Choroid plexus epithelial cell (primary cell): ENCODE data around the gene TGFB1.
A peak's percentile ranks its signal among the peaks of the same experiment; 100 is the strongest.
"Not testable (repeated sequence)": the region's sequence is repeated elsewhere in the genome, so short reads cannot be mapped to it uniquely, and the experiment has no call there.

Experiments used
- DNase-seq: peaks from one replicate; pipeline ENCODE4 v3.0.0-alpha.2; 2010; ENCODE audit warnings: low read depth
- H3K4me3 ChIP-seq: 2 replicates; pipeline ENCODE4 v1.5.1; 2011; ENCODE audit warnings: low read depth, mild to moderate bottlenecking, control low read depth, low read length, moderate library complexity
- TF ChIP-seq, protein P1 (sequence below): conservative IDR thresholded peaks from 2 replicates; pipeline ENCODE4 v1.5.1; 2011; ENCODE audit warnings: low read depth, mild to moderate bottlenecking, control low read depth, inconsistent platforms, low read length, moderate library complexity

Gene TGFB1

DNA sequence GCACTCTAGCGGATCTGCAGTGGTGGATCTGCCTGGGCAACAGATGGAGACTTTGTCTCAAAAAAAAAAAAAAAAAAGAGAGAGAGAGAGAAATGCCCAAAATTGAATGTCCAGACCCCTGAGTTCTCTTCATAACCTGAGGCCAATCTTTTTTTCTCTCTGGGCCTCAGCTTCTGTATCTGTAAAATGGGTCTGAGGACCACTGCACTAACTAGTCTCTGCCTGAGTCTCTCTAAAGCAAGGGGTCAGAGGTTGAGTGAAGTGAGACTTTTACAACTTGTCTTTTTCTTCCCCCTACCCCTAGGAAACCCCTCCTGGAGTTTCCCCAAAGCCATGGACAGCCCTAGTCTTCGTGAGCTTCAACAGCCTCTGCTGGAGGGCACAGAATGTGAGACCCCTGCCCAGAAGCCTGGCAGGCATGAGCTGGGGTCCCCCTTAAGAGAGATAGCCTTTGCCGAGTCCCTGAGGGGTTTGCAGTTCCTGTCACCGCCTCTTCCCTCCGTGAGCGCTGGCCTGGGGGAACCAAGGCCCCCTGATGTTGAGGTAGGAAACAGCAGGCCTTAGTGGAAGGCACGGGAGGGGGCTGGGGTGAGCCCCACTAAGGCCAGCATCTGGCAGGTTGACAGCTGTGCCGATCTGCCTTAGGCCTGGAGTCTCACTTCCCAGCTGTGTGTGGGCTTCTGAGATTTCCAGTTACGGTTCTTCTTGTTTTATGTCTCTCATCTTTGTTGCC lies 24.4 kb upstream of the TGFB1 start:
- no peak for DNase-seq
- no peak overlapping the region for H3K4me3 ChIP-seq
- TF ChIP-seq, protein P1, sequence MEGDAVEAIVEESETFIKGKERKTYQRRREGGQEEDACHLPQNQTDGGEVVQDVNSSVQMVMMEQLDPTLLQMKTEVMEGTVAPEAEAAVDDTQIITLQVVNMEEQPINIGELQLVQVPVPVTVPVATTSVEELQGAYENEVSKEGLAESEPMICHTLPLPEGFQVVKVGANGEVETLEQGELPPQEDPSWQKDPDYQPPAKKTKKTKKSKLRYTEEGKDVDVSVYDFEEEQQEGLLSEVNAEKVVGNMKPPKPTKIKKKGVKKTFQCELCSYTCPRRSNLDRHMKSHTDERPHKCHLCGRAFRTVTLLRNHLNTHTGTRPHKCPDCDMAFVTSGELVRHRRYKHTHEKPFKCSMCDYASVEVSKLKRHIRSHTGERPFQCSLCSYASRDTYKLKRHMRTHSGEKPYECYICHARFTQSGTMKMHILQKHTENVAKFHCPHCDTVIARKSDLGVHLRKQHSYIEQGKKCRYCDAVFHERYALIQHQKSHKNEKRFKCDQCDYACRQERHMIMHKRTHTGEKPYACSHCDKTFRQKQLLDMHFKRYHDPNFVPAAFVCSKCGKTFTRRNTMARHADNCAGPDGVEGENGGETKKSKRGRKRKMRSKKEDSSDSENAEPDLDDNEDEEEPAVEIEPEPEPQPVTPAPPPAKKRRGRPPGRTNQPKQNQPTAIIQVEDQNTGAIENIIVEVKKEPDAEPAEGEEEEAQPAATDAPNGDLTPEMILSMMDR, result peak; percentile 28

DNA sequence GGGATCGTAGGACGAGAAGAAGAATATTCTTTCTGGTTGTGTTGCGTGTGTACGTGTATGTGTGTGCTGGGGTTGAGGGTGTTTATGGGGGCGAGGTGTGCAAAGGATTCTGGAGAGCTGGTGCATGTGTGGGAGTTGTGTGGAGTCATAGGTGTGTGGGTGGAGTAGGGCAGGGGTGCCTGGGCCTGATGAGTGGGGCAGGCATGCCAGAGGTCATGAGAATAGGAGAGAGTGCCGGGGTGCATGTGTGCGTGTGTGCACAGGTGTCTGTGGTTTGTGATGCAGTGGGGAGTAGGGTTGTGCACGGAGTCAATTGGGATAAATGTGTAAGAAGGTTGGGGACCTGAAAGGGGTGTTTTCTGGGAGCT lies 23.3 kb upstream of the TGFB1 start:
- peak overlapping the region; percentile 70 for H3K4me3 ChIP-seq
- TF ChIP-seq, protein P1, result no peak
- DNase-seq, result no peak

DNA sequence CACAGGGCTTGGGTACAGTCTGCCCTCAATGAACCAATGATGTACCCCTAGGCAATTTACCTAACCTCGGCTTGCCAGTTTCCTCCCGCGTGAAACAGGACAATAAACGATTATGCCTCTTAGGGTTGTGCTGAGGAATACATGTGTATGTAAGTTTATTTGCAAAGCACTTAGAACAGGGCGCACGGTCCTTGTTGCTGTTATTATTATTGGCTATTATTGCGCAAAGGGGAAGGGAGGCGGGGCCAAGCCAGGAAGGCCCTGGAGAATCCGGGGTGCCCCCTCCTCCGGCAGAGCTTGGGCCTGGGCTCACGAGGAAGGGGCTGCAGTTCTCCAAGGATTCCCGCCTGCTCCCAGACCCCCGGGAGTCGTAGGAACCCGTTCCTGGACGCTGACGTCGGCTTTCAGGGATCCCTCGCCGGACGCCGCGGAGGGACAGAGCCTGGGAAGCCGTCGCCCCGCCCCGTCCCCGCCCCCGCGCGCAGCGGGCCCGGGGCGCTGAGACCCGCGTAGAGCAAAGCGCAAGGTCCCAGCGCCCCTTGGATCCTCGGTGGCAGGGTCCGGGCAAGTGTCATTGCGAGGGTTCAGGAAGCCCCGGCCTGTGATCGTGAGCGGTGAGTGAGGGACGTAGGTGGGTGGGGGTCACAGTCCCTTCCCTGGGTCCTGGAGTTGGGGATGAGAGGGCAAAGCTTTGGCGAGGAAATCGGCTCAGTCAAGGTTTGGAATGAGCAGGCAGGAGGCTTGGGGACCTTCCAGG lies 22.7 kb upstream of the TGFB1 start, which contains the start of gene TMEM91:
TMEM91 (plus strand) TSS at position 293 of the 757 bp plus-strand sequence. CDS start 1,777 bp downstream, outside the sequence.
- DNase-seq, result peak; percentile 40
- TF ChIP-seq, protein P1, result no peak
- peak within 1 kb of the TSS; percentile 70 for H3K4me3 ChIP-seq

DNA sequence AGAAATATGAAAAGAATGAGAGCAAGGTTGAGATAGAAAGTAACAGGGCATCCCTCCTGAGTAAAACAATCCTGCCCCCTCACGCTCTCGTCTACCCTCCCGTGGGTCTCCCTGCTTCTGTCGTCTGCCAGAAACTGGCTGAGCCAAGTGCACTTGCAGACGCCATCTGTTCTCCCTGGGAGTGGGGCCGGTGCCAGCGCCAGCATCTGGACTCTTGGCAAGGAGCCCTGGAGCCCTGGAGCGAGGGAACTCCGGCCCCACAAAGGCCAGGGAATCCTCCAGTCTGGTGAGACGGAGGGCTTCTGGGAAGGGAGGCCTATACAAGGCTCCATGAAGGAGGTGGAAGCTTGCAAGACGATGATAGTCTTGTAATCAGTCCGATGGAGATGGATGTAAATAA lies 20.3 kb upstream of the TGFB1 start:
- TF ChIP-seq, protein P1, result no peak
- H3K4me3 ChIP-seq, result no peak overlapping the region
- DNase-seq, result peak; percentile 97

DNA sequence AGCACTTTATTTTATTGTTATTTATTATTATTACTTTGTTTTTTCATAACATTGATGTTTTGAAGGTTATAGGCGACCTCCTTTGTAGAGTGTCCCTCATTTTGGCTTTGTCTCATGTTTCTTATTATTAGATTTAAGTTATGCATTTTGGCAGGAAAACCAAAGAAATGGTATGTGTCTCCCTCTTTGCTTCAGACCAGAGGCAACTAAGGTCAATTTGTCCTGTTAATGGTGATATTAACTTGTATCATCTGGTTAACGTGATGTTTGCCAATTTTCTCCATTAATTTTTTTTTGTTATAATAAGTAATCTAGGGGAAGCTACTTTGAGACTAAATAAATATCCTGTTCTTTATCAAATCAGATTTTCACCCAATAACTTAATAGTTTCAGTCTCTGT lies 18.8 kb upstream of the TGFB1 start:
- DNase-seq, result no peak
- no peak overlapping the region for H3K4me3 ChIP-seq
- TF ChIP-seq, protein P1, result no peak

DNA sequence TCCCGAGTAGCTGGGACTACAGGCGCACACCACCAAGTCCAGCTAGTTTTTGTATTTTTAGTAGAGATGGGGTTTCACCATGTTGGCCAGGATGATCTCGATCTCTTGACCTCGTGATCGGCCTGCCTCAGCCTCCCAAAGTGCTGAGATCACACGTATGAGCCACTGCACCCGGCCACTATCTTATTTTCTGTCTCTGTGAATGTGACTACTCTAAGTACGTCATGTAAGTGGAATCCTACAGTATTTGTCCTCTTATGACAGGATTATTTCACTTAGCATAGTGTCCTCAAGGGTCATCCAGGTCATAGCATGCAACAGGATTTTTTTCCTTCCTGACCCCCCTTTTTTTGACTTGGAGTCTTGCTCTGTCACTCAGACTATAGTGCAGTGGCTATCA lies 17.8 kb upstream of the TGFB1 start:
- no peak overlapping the region for H3K4me3 ChIP-seq
- DNase-seq, result no peak
- TF ChIP-seq, protein P1, result no peak

DNA sequence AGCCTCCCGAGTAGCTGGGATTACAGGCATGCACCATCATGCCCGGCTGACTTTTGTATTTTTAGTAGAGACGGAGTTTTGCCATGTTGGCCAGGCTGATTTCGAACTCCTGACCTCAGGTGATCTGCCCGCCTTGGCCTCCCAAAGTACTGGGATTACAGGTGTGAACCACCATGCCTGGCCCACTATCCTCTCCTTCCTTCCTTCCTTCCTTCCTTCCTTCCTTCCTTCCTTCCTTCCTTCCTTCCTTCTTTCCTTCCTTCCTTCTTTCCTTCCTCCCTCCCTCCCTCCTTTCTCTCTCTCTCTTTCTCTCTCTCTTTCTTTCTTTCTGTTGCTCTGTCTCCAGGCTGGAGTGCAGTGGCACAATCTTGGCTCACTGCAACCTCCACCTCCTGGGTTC lies 17.4 kb upstream of the TGFB1 start:
- not testable (repeated sequence) for DNase-seq, H3K4me3 ChIP-seq
